GM18502 (cell line): ENCODE results near the gene NPC2.
"Not testable (repeated sequence)": the region's sequence is repeated elsewhere in the genome, so short reads cannot be mapped to it uniquely, and the experiment has no call there.

Source experiments
- ATAC-seq: cut with Tn5 transposase; IDR thresholded peaks from one replicate; pipeline ENCODE4 v1.9.1; 2021; ENCODE audit warnings: mild to moderate bottlenecking; ENCODE audit not compliant: unreplicated experiment, poor library complexity

Gene NPC2

DNA sequence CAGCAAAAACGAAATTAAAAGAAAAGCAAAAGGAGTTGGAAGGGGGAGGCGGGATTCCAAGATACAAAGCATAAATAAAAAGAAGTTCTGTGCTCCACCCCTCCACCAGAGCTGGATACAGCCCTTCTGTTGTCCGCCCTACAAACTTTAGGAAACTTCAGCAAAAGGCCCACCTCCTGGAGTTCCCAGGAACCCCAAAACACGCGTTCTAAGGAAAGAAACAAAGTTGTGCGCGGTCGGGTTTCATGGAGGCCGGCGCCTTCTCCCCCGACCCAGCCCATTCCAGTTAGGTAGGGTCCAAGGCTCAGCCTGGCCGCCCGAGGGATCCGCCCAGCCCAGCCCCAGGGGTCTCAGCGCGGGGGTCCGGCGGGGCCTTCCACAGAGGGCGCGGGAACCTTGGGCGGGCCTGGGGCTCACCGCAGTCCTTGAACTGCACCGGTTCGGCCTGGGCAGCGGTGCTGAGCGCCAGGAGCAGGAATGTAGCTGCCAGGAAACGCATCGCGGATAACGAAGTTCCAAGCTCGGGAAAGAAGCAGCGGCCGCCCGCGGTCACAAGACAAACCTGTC lies at the start of gene NPC2:
NPC2 (minus strand) TSS at position 530 of the 567 bp plus-strand sequence; CDS start at position 499, 31 bp downstream.
- peak; percentile 13 for ATAC-seq

GRCh38 chr14:74542056-74542685 lies 49.1 kb upstream of the NPC2 start:
- no peak for ATAC-seq

DNA sequence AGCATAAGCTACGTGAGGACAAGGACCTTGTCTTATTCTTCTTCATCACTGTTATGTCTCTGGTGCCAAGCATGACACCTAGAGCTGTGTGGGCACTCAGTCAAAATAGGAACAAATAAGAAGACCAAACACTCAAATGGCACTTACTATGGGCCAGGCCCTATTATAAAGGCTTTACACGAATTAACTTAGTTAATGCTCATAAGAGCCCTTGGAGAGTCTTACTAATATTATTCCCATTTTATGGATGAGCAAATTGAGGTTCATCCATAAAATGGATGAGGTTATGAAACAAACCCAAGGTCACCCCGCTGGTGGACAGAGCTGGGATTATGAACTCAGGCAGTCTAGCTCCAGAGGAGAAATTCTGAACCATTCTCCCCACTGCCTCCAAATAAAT lies 48.1 kb upstream of the NPC2 start:
- ATAC-seq: no peak

DNA sequence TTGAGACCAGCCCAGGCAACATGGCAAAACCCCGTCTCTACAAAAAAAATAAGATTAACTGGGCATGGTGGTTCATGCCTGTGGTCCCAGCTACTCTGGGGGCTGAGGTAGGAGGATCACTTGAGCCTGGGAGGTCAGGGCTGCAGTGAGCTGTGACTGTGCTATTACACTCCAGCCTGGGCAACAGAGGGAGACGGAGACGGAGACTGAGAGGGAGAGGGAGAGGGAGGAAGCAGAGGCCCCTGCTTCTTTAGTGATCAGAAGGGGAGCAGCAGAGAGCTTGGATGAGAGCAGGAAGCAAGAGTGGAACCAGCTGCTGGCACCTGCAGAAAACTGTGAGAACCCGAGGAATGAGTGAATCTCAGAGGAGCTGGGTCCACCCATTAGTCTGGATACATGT lies 46.4 kb upstream of the NPC2 start:
- no peak for ATAC-seq

GRCh38 chr14:74538411-74539391 lies 45.6 kb upstream of the NPC2 start:
- ATAC-seq: no peak

DNA sequence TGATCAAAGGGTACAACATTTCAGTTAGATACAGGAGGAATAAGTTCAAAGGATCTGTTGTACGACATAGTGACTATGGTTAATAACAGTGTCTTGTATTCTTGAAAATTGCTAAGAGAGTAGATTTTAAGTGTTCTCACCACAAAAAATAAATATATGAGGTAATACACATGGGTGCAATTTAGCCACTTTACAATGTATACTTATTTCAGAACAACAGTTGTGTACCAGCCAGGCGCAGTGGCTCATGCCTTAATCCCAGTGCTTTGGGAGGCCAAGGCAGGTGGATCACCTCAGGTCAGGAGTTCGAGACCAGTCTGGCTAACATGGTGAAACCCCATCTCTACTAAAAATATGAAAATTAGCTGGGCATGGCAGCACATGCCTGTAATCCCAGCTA lies 43.2 kb upstream of the NPC2 start:
- ATAC-seq: not testable (repeated sequence)

DNA sequence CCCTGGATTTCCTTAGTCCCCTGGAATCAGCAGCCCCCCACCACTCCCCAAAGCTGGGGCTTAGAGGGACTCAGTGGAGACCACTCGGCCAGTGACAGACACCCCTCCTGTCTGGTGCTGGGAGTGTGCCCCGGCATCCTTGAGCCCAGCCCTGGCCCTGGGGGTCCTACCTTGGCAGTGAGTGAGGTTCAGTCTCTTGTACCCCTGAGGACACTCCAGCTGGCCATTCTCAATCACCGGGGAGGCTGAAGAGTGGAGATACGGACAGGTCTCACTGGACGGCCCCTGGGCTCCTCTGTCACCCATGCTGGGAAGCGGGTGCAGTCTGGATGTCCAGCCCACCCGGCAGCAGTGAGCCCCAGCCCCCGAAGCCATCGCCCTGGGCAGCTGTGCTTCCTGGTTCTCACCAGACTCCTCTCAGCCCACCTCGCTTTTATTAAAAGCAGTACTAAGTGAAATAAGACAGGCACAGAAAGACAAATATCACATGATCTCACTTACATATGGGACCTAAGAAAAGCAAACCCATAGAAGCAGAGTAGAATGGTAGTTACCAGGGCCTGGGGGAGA lies 42.7 kb upstream of the NPC2 start:
- ATAC-seq: no peak

DNA sequence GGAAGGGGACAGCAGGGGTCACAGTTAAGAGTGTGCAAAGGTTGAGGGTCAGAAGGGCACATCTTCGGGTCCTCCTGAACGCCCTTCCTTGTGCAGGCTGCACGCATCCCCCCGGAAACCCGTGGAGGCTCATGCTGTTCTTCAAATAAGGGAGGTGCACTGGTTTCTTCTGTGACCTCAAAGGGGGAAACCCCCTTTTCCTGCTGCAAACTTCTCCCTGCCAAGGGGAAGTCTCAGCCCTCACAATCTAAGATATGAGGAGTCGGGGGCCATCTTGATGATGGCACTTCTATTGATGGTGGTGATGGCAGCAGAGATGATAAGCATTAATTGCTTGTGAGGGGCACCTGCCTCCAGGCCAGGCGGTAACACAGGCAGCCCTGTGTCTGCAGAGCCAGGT lies 40.5 kb upstream of the NPC2 start:
- no peak for ATAC-seq

- ATAC-seq: no peak
These were observed 39.1 kb upstream of the NPC2 start for GRCh38 chr14:74532246-74532645.

- no peak for ATAC-seq
These were observed 38.4 kb upstream of the NPC2 start for GRCh38 chr14:74531467-74531866.

GRCh38 chr14:74531006-74531405 lies 37.9 kb upstream of the NPC2 start:
- no peak for ATAC-seq

- no peak for ATAC-seq
These were observed 35.8 kb upstream of the NPC2 start for GRCh38 chr14:74528886-74529285.

DNA sequence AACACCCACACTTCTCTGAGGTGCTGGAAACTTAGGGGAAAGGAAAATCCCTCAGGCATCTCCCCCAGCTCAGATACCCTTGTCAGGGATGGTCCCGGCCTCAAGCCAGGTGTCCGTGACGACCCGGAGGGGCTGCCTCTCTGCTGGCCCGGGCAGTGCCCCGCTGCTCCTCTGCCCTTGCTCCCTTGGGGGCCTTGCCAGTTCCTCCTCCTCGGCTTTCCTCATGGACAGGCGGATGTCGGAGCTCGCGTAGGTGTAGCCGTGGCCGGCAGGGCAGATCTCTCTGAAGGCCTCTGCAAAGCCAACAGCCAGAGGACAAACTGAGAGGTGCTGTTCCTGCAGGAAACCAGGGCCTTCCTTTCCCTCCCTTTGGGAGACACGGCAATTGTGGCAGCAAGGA lies 35.3 kb upstream of the NPC2 start:
- ATAC-seq: no peak

DNA sequence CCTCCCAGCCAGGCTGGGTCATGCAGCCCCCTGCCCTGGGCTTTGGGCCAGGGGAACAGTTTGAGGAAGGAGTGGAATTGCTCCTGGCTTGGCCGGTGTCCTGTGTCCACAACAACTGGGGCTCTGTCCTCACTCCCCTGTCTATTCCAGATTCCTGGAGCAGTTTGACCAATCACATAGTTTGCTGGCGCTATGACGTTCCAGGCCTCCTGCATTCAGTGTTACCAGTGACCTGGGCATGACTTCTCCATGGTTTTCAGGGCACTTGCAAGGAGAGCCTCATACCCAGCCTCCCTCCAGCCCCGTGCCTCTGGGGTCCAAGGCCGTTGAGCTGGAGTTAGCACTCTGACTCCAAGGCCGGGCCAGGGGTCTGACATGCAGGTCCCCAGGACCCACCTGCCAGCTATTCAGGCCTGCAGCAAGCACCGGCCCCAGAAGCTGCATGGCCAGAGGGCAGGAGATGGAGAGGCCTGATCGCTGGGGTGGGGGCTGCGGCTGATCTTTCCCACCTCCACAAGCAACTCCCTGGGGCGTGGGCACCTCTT lies 34.7 kb upstream of the NPC2 start:
- no peak for ATAC-seq

DNA sequence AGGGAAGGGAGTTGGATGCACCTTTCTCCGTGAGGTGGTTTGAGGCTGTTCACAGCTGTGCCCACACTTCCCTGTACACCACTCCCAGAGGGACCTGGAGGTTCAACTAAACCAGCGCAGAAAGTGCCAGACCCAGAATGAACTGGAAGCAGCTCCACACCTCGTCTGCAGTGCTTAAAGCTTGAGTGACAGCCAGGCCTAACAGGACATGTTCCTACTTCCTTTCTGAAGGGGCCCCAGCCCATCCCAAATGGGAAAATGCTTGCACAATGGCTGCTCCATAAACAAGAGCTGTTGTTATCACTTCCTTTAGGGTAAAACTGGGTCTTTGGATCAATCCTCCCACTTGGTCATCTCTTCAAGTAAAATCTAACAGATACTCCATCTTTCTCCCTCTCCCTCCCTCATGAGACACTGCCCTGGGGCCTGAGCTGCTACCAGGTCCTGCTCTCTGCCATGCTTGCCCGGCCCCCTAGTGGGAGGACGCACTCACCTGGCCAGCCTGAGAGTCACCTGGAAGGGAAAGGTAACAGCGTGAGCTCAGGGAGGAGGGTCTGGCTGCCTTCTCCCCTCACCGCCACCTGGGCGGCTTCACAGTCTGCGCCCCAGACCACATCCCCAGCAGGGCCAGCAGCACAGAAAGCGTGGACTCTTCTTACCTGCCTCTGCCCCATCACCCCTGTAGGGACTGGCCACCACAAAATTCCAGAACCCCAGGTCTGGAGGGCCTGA lies 33.9 kb upstream of the NPC2 start:
- ATAC-seq: no peak

DNA sequence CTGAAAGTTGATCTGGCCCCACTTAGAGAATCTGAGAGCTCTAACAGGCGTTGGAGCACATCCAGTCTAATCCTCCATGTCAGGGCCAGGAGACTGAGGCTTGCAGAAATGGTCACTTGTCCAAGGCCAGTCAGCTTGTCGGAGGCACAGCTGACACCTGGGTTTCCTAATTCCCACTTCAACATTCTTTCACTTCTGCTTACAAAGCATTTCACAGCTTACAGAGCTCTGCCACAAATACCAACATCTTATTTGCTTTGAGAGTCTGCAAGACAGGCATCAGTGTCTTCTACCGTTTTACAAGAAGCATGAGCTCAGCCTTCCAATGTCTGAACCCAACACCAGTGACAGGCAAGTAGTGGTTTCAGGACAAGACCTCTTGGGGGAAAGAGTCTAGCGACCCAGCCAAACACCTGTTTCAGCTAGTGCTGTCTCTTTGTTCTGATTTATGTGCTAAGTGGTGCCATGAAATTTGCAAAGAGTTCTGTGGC lies 32.3 kb upstream of the NPC2 start:
- ATAC-seq: no peak

DNA sequence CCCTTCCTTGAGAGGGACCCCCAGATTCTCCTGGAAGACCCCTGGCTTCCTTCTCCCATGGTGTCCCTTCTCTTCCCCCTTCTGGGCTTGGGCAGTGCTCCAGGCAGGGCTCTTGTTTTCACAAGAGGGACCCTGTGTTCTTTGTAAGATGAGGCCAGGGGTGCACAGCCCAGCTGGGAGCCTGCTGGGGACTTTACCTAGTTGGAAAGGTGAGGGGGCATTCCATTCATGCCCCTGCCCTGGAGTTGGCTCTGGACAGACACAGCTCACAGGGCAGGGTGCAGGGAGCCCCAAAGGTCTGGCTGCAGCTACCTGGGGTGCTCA lies 31.7 kb upstream of the NPC2 start:
- ATAC-seq: no peak

GRCh38 chr14:74524076-74524811 lies 31.1 kb upstream of the NPC2 start:
- no peak for ATAC-seq

DNA sequence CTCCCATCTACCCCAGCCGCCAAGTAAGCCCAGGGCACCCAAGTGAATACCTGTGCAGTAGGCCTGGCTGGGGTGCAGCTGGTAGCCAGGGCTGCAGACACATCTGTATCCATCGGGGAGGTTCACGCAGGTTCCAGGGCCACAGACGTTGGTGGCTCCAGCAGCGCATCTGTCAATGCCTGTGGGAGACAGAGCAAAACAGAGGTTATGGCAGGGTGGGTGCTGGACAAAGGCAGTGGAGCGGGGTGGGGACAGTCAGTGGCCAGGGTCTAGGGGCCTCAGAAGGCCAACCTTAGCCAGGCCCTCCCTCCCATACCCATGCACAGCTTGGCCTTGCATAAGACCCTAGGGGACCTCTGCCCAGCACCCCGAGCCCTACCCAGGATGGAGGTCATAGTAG lies 29.6 kb upstream of the NPC2 start:
- ATAC-seq: no peak
